K562 (cell line): ENCODE measurements around the gene KIZ.

Source experiments
- BCLAF1 ChIP-seq, 2 experiments: fragments of 450-650 bp in 1 of 2; IDR thresholded peaks; 2 replicates each; pipeline ENCODE4 v1.6.1; 2011 to 2017; ENCODE audit warnings: low read depth in 2 of 2, antibody characterized with exemption in 1 of 2, borderline replicate concordance in 1 of 2, low read length in 1 of 2, mild to moderate bottlenecking in 1 of 2, mixed read lengths in 1 of 2; ENCODE audit not compliant: control insufficient read depth in 1 of 2
- CTCF ChIP-seq, 3 experiments: IDR thresholded peaks in 2 of 3; conservative IDR thresholded peaks in 1 of 3; 2 replicates each; pipeline ENCODE4 v1.5.1; 2011 to 2012; ENCODE audit warnings: low read length in 3 of 3, mild to moderate bottlenecking in 3 of 3, control low read depth in 2 of 3, improper control_type of control experiment in 1 of 3, inconsistent platforms in 1 of 3, low read depth in 1 of 3, mixed read lengths in 1 of 3, moderate library complexity in 1 of 3; ENCODE audit not compliant: insufficient read depth in 2 of 3

- no peak for TF ChIP-seq BCLAF1 (IDR thresholded peaks at IDR 0.05; ENCODE audit: borderline replicate concordance in 1 of 2, control insufficient read depth in 1 of 2, low read depth in 2 of 2, low read length in 1 of 2)
- no peak for TF ChIP-seq CTCF (IDR thresholded peaks at IDR 0.05 in 2 of 3, conservative IDR thresholded peaks at IDR 0.05 in 1 of 3; ENCODE audit: insufficient read depth in 2 of 3, low read depth in 1 of 3, low read length in 3 of 3)
These were observed 10.3 kb downstream of the KIZ start for GRCh38 chr20:21136015-21136732.
